HepG2 (cell line): ENCODE data around the gene PTPRU. TPM values are rescaled to one million over a fixed set of nuclear protein-coding genes. Genes with fewer than 3 reads are reported as not detected.

Experiments used
- ATAC-seq: fragments of 200-7000 bp; cut with Tn5 transposase; 3 replicates; pipeline ENCODE4 v1.9.1; 2020; ENCODE audit warnings: mild to moderate bottlenecking, moderate library complexity
- BruUV-seq: library from RNA; stranded (reverse); fragments of 400-500 nt; replicated peaks from 2 replicates; lab custom pipeline; 2021; lab: Mats Ljungman, UMichigan
- CTCF ChIA-PET: fragments of 300-600 bp; formaldehyde crosslinking; extraction: SDS; loops from one replicate; lab custom pipeline; 2021; ENCODE audit warnings: low total read pairs, inconsistent platforms, low intra/inter-chr PET ratio; lab: Yijun Ruan, JAX
- POLR2A ChIA-PET: fragments of 350-600 bp; sonication (Branson Sonifier 250); formaldehyde crosslinking; loops from one replicate; lab custom pipeline; 2020; ENCODE audit warnings: antibody characterized with exemption, inconsistent platforms; lab: Yijun Ruan, JAX
- DNase-seq: peaks from one replicate; pipeline ENCODE4 v3.0.0-alpha.2; 2015; ENCODE audit warnings: low spot score
- FAIRE-seq: peaks from 3 replicates; lab custom pipeline; 2011; peaks lifted over from hg19 to GRCh38; lab: Jason Lieb, UNC
- H2AFZ ChIP-seq: one replicate; pipeline ENCODE4 v1.6.1; 2011; ENCODE audit warnings: low read length, inconsistent platforms
- H3K27ac ChIP-seq: fragments of 300-600 bp; 3 replicates; pipeline ENCODE4 v1.8.0; 2011; ENCODE audit warnings: mixed run types, mild to moderate bottlenecking, mixed read lengths, low read length, inconsistent platforms; ENCODE audit not compliant: insufficient read depth; ENCODE audit errors: extremely low read length
- H3K27me3 ChIP-seq, 2 experiments: fragments of 200-600 bp in 1 of 2; 2 replicates in 1 of 2; 3 replicates in 1 of 2; pipeline versions ENCODE4 v1.6.0 to v1.8.0; 2011; ENCODE audit warnings: low read length in 2 of 2, mild to moderate bottlenecking in 2 of 2, moderate library complexity in 2 of 2, inconsistent platforms in 1 of 2; ENCODE audit not compliant: insufficient read depth in 2 of 2, control insufficient read depth in 1 of 2
- H3K36me3 ChIP-seq, 2 experiments: fragments of 200-600 bp in 1 of 2; replicated peaks in 1 of 2; 2 replicates in 1 of 2; 3 replicates in 1 of 2; pipeline versions ENCODE4 v1.5.1 to v1.8.0; 2011; ENCODE audit warnings: low read length in 2 of 2, inconsistent platforms in 1 of 2; ENCODE audit not compliant: insufficient read depth in 2 of 2, control insufficient read depth in 1 of 2
- H3K4me1 ChIP-seq: 2 replicates; pipeline ENCODE4 v1.5.1; 2012; ENCODE audit warnings: low read length, inconsistent platforms; ENCODE audit not compliant: insufficient read depth
- H3K4me2 ChIP-seq: 2 replicates; pipeline ENCODE4 v1.6.0; 2011; ENCODE audit warnings: low read depth, low read length, inconsistent platforms
- H3K4me3 ChIP-seq, 3 experiments: fragments of 200-600 bp in 1 of 3; sonication (generic), shearing (Covaris generic) in 1 of 3; replicated peaks in 1 of 3; 2 replicates each; pipeline ENCODE4 v1.5.1; 2011 to 2016; ENCODE audit warnings: low read length in 3 of 3, inconsistent platforms in 2 of 3, low read depth in 2 of 3, mild to moderate bottlenecking in 2 of 3, control low read depth in 1 of 3, mixed read lengths in 1 of 3; ENCODE audit not compliant: insufficient read depth in 1 of 3
- H3K79me2 ChIP-seq: one replicate; pipeline ENCODE4 v1.6.1; 2011; ENCODE audit warnings: low read length, inconsistent platforms; ENCODE audit not compliant: insufficient read depth
- H3K9ac ChIP-seq: 2 replicates; pipeline ENCODE4 v1.6.0; 2011; ENCODE audit warnings: mild to moderate bottlenecking, low read depth, low read length, inconsistent platforms; ENCODE audit not compliant: insufficient read depth
- H3K9me3 ChIP-seq: 2 replicates; pipeline ENCODE4 v1.5.1; 2012; ENCODE audit warnings: mild to moderate bottlenecking, low read length
- H4K20me1 ChIP-seq: 2 replicates; pipeline ENCODE4 v1.6.0; 2011; ENCODE audit warnings: inconsistent platforms, mild to moderate bottlenecking, low read length, moderate library complexity; ENCODE audit not compliant: insufficient read depth
- CCAR2 ChIP-seq: fragments of 200-400 bp; formaldehyde crosslinking; optimal IDR thresholded peaks from 2 replicates; pipeline ENCODE3; 2018; ENCODE audit warnings: low read depth, mild to moderate bottlenecking, low read length, moderate library complexity
- FLYWCH1 ChIP-seq: sonication (generic); formaldehyde crosslinking; IDR thresholded peaks from 2 replicates; pipeline ENCODE4 v1.8.1; 2023; ENCODE audit warnings: mild to moderate bottlenecking, missing genetic modification reagents
- IKZF4 ChIP-seq: sonication (generic); formaldehyde crosslinking; IDR thresholded peaks from 2 replicates; pipeline ENCODE4 v1.5.1; 2020; ENCODE audit warnings: borderline replicate concordance, mild to moderate bottlenecking, low read depth, missing genetic modification reagents; ENCODE audit errors: not compliant biosample characterization
- NFYB ChIP-seq: sonication (generic); formaldehyde crosslinking; IDR thresholded peaks from 2 replicates; pipeline ENCODE4 v1.4.0; 2020; ENCODE audit warnings: missing genetic modification reagents
- SAP130 ChIP-seq: IDR thresholded peaks from 2 replicates; pipeline ENCODE4 v1.6.1; 2016; ENCODE audit warnings: low read depth
- SMAD3 ChIP-seq: sonication (generic); formaldehyde crosslinking; IDR thresholded peaks from 2 replicates; pipeline ENCODE4 v1.4.0; 2020; ENCODE audit warnings: missing genetic modification reagents
- ZKSCAN8 ChIP-seq: IDR thresholded peaks from 2 replicates; pipeline ENCODE4 v1.6.1; 2016; ENCODE audit warnings: borderline replicate concordance, missing genetic modification reagents, missing compliant biosample characterization
- ZNF260 ChIP-seq: sonication (generic); formaldehyde crosslinking; IDR thresholded peaks from 2 replicates; pipeline ENCODE4 v1.4.0; 2020; ENCODE audit warnings: missing genetic modification reagents, low read depth, mild to moderate bottlenecking, borderline replicate concordance
- ZNF510 ChIP-seq: sonication (generic); formaldehyde crosslinking; IDR thresholded peaks from 2 replicates; pipeline ENCODE4 v1.4.0; 2020; ENCODE audit warnings: low read depth, mild to moderate bottlenecking, missing genetic modification reagents
- WGBS: methylation state at CpG from one replicate; pipeline ENCODE4 v1.1.6; 2017; ENCODE audit warnings: low lambda C conversion rate; 5-methylcytosine and 5-hydroxymethylcytosine counted together
- in situ Hi-C: cut with HindIII; loops from 2 replicates; pipeline ENCODE4 v1.10.0; 2017; ENCODE audit warnings: low pct_unique_long_range_greater_than_20kb; ENCODE audit not compliant: extremely low pct_ligation_motif_present
- intact Hi-C: fragments of 100-400 bp; cut with micrococcal nuclease; formaldehyde crosslinking; loops from one replicate; pipeline ENCODE4 v1.10.0; 2022; ENCODE audit not compliant: unreplicated experiment
- polyA plus RNA-seq, 8 experiments: library from polyadenylated mRNA; depleted of rRNA in 3 of 8; stranded (reverse) in 7 of 8; unstranded in 1 of 8; fragments of >200 nt; fragmentation: Illumina TruSeq in 4 of 8; extraction: Trizol in 4 of 8; gene quantifications; 2 replicates each; pipeline versions ENCODE4 v1.2.1 to v1.2.3, GENCODE V29; 2011 to 2016; ENCODE audit warnings: low read depth in 4 of 8, missing spikeins in 1 of 8, mixed read lengths in 1 of 8; ENCODE audit not compliant: insufficient read depth in 1 of 8
- total RNA-seq, 5 experiments: library from RNA; depleted of rRNA; stranded (reverse); fragments of >200 nt; fragmentation: Illumina TruSeq; extraction: Trizol; gene quantifications; 2 replicates each; pipeline ENCODE4 v1.2.3, GENCODE V29; 2016; ENCODE audit warnings: low read depth in 1 of 5
- TF ChIP-seq, protein P1 (sequence below): sonication (generic); formaldehyde crosslinking; IDR thresholded peaks from 2 replicates; pipeline ENCODE4 v1.4.0; 2020; ENCODE audit warnings: mild to moderate bottlenecking, missing genetic modification reagents, borderline replicate concordance
- TF ChIP-seq, protein P2 (sequence below): sonication (generic); IDR thresholded peaks from 2 replicates; pipeline ENCODE4 v1.6.1; 2016; ENCODE audit warnings: low read depth, borderline replicate concordance
- TF ChIP-seq, protein P3 (sequence below): sonication (generic); formaldehyde crosslinking; IDR thresholded peaks from 2 replicates; pipeline ENCODE4 v1.4.0; 2020; ENCODE audit warnings: missing genetic modification reagents

The PTPRU gene
- total and polyA plus RNA-seq, 2 of the 13 experiments (the other 11 are each of a cell fraction or from before 2014, with no cell fraction given), result 21.6 to 22.3 TPM

DNA sequence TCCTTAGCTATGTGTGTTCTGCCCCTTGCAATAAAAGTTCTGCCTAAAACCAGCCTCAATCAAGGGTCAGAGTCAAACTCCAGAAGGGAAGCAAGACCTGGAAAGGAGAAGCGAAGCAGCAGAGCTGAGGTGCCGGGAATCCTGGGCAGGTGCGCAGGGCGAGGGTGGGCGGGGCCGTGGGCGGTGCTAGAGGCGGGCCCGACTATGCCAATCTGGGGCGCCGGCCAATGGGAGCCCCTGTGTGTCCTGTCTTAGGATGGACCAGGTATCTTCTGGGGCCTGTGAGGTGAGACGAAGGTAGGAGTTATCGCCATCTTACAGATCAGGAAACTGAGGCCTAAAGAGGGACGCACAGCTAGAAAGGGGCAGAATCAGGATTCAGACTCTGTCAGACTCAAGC lies 120.3 kb downstream of the PTPRU start:
- Histone ChIP-seq H3K4me2 (no peak overlapping the region), H4K20me1 (no peaks in the 10 kb centered on the region), H3K4me1 (peaks cover 17% of the 10 kb centered on the region), H3K36me3 (no peaks in the 10 kb centered on the region), H2AFZ (no peak overlapping the region), H3K9me3 (no peaks in the 10 kb centered on the region), H3K27ac (no peak overlapping the region), H3K79me2 (no peaks in the 10 kb centered on the region), H3K27me3 (peaks cover under 1 to 22% of the 10 kb centered on the region in 2 experiments; a peak in 4 of 5 replicates), H3K9ac (no peak overlapping the region), H3K4me3 (no peak overlapping the region)
- WGBS, result 27% methylated on average over 10 of the region's 14 CpGs
- TF ChIP-seq, protein P1, sequence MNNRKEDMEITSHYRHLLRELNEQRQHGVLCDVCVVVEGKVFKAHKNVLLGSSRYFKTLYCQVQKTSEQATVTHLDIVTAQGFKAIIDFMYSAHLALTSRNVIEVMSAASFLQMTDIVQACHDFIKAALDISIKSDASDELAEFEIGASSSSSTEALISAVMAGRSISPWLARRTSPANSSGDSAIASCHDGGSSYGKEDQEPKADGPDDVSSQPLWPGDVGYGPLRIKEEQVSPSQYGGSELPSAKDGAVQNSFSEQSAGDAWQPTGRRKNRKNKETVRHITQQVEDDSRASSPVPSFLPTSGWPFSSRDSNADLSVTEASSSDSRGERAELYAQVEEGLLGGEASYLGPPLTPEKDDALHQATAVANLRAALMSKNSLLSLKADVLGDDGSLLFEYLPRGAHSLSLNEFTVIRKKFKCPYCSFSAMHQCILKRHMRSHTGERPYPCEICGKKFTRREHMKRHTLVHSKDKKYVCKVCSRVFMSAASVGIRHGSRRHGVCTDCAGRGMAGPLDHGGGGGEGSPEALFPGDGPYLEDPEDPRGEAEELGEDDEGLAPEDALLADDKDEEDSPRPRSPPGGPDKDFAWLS, result no peak
- peak; percentile 50 for TF ChIP-seq NFYB (CRISPR knock-in tag)
- DNase-seq (no peak), ATAC-seq (peak; percentile 61), FAIRE-seq (no peak)
- in situ Hi-C loops, result no loop called here
- ChIA-PET CTCF (no interaction called here), POLR2A (no interaction called here)
- intact Hi-C loops, result no loop called here
- BruUV-seq, result no TSS peak

DNA sequence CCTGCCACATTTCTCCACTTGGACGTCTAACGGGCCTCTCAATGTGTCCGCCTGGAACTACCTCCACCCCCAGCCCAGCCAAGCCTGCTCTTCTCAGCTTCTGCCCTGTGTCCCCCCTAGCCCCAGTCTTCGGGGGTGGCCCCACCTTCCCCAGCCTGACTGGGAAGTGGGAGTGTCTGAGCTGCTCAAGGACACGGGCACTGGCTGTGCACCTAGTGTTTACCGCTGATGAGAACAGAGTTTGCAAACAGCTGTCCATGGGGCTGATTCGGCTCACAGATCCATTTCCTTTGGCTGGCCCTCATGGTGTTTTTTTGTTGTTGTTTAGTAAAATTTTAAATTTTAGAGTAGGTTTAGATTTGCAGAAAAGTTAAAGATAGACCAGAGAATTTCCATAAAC lies 121.1 kb downstream of the PTPRU start:
- H2AFZ ChIP-seq, result no peak overlapping the region
- no peaks in the 10 kb centered on the region for H4K20me1 ChIP-seq
- peak overlapping the region; percentile 51; the same call in 1 of the 2 replicates for H3K4me2 ChIP-seq
- WGBS, result 8% methylated on average over 7 of the region's 7 CpGs
- H3K9me3 ChIP-seq, result no peaks in the 10 kb centered on the region
- DNase-seq, result no peak
- POLR2A ChIA-PET, result no interaction called here
- CTCF ChIA-PET, result no interaction called here
- BruUV-seq, result no TSS peak
- intact Hi-C loops, result no loop called here
- H3K36me3 ChIP-seq, result no peaks in the 10 kb centered on the region
- no peak for FAIRE-seq
- H3K79me2 ChIP-seq, result no peaks in the 10 kb centered on the region
- no peak overlapping the region for H3K4me3 ChIP-seq
- TF ChIP-seq SAP130 (CRISPR knock-in tag) (0 out of 2 replicates have a peak, but pooled peaks have one; percentile 18), ZNF260 (CRISPR knock-in tag) (no peak), CCAR2 (no peak), ZNF510 (CRISPR knock-in tag) (no peak), IKZF4 (CRISPR knock-in tag) (no peak), FLYWCH1 (CRISPR knock-in tag) (no peak), SMAD3 (CRISPR knock-in tag) (no peak), ZKSCAN8 (CRISPR knock-in tag) (peak; percentile 89)
- TF ChIP-seq, protein P2, sequence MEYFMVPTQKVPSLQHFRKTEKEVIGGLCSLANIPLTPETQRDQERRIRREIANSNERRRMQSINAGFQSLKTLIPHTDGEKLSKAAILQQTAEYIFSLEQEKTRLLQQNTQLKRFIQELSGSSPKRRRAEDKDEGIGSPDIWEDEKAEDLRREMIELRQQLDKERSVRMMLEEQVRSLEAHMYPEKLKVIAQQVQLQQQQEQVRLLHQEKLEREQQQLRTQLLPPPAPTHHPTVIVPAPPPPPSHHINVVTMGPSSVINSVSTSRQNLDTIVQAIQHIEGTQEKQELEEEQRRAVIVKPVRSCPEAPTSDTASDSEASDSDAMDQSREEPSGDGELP, result peak; percentile 30; the same call in 1 of the 2 replicates
- TF ChIP-seq, protein P3, sequence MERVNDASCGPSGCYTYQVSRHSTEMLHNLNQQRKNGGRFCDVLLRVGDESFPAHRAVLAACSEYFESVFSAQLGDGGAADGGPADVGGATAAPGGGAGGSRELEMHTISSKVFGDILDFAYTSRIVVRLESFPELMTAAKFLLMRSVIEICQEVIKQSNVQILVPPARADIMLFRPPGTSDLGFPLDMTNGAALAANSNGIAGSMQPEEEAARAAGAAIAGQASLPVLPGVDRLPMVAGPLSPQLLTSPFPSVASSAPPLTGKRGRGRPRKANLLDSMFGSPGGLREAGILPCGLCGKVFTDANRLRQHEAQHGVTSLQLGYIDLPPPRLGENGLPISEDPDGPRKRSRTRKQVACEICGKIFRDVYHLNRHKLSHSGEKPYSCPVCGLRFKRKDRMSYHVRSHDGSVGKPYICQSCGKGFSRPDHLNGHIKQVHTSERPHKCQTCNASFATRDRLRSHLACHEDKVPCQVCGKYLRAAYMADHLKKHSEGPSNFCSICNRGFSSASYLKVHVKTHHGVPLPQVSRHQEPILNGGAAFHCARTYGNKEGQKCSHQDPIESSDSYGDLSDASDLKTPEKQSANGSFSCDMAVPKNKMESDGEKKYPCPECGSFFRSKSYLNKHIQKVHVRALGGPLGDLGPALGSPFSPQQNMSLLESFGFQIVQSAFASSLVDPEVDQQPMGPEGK, result peak; percentile 40; the same call in 1 of the 2 replicates
- H3K9ac ChIP-seq, result no peak overlapping the region
- no peak overlapping the region for H3K27ac ChIP-seq
- peaks cover 17% of the 10 kb centered on the region for H3K4me1 ChIP-seq
- peaks cover 2 to 30% of the 10 kb centered on the region in 2 experiments; a peak in 4 of 5 replicates for H3K27me3 ChIP-seq
- in situ Hi-C loops, result no loop called here
- ATAC-seq, result peak; percentile 59
